HCT116 (cell line): ENCODE data around the gene EIF5AL1.

Experiments
- ATF3 ChIP-seq: IDR thresholded peaks from 2 replicates; pipeline ENCODE4 v1.6.1; 2012
- CTCF ChIP-seq, 3 experiments: fragments of 200-600 bp in 1 of 3; sonication (generic) in 1 of 3; IDR thresholded peaks in 2 of 3; conservative IDR thresholded peaks in 1 of 3; 2 replicates each; pipeline ENCODE4 v1.5.1; 2012 to 2017; ENCODE audit warnings: low read depth in 2 of 3, low read length in 2 of 3, antibody characterized with exemption in 1 of 3, borderline replicate concordance in 1 of 3, control low read depth in 1 of 3, mild to moderate bottlenecking in 1 of 3, mixed read lengths in 1 of 3, mixed run types in 1 of 3, moderate library complexity in 1 of 3; ENCODE audit not compliant: insufficient read depth in 1 of 3
- EGR1 ChIP-seq: IDR thresholded peaks from 2 replicates; pipeline ENCODE4 v1.6.1; 2012; ENCODE audit warnings: low read depth
- EZH2phosphoT487 ChIP-seq: fragments of 200-600 bp; IDR thresholded peaks from 2 replicates; pipeline ENCODE4 v1.6.1; 2018; ENCODE audit warnings: antibody characterized with exemption, borderline replicate concordance
- JUND ChIP-seq: IDR thresholded peaks from 2 replicates; pipeline ENCODE4 v1.6.1; 2012
- POLR2A ChIP-seq: IDR thresholded peaks from 2 replicates; pipeline ENCODE4 v1.7.0; 2011; ENCODE audit warnings: borderline replicate concordance; ENCODE audit not compliant: insufficient read depth, insufficient read length; ENCODE audit errors: extremely low read depth
- SRF ChIP-seq: IDR thresholded peaks from 2 replicates; pipeline ENCODE4 v1.6.1; 2012; ENCODE audit warnings: low read depth
- ZNF274 ChIP-seq: fragments of 200-500 bp; sonication (Bioruptor generic); IDR thresholded peaks from 2 replicates; pipeline ENCODE4 v1.6.1; 2014; ENCODE audit warnings: mild to moderate bottlenecking, low read depth, low read length, inconsistent platforms

DNA sequence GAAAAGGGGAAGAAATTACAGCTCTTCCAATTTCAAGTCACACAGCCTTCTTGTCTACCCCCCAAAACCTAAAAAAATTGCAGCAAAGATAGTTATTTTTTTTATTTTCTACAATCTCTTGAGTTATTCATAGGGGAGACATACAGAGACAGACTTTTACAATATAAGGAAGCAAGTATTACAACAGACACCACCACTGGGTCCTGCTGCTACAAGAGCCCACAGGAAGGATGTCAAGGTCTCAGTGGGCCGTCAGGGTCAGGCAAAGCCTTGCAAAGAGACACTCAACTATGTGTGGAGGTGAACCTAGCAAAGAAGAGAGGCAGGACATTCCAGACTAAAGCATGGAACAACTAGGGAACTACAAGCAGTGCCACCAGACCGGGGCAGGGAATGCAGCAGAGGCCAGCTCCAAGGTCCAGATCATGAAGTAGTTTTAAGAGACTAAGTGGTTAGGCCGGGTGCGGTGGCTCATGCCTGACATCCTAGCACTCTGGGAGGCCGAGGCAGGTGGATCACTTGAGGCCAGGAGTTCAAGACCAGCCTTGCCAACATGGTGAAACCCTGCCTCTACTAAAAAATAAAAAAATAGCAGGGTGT lies 38.7 kb upstream of the EIF5AL1 start:
- TF ChIP-seq CTCF (IDR thresholded peaks at IDR 0.05 in 2 of 3, conservative IDR thresholded peaks at IDR 0.05 in 1 of 3; ENCODE audit: borderline replicate concordance in 1 of 3, insufficient read depth in 1 of 3, low read depth in 2 of 3, low read length in 2 of 3): no peak
- TF ChIP-seq ZNF274: no peak
- no peak for TF ChIP-seq EZH2phosphoT487
- no peak for TF ChIP-seq SRF
- TF ChIP-seq EGR1: no peak
- TF ChIP-seq ATF3: no peak
- TF ChIP-seq POLR2A: no peak
- no peak for TF ChIP-seq JUND
